ENCODE data around the gene OR10R2. TPM values are rescaled to one million over a fixed set of nuclear protein-coding genes. Genes with fewer than 3 reads are reported as not detected.

OR10R2 gene
- total RNA-seq, 1 donor from 2014 or later: not detected

DNA sequence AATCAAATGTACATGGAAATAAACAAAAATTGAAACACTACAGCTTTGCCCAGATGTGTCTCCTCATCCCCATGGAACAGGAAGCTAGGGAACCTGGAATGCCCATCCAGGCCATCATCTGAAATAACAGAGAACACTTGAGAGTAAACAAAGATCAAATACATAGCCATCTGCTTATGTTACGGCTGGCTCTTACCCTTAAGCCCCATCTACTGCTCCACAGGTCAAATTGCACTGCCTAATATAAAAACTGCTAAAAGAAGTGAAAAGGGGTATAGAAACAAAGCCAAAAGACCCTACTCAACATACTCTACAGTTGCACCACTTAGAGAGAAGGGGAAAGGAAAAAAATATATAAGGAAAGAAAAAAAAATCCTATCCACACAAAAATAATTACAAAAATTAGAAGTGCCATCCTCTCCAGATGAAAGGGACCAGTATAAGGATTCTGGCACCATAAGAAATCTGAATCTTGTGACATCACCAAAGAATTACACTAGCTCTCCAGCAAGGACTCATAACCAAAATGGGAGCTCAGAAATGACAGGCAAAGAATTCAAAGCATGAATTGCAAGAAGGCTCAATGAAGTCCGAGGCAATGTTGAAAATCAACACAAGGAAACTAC lies 55.3 kb downstream of the OR10R2 start:
- intact Hi-C loops (cut with micrococcal nuclease): no loop called here
- Histone ChIP-seq H3K9me3 (replicated peaks) (peaks cover 5% of the 10 kb centered on the region), H3K27me3 (ENCODE audit: low read depth) (peaks cover 5% of the 10 kb centered on the region), H3K4me1 (no peaks in the 10 kb centered on the region), H3K4me3 (no peak overlapping the region), H3K36me3 (no peaks in the 10 kb centered on the region), H3K27ac (replicated peaks) (no peak overlapping the region)
- DNase-seq: no peak
- peak; percentile 69 for TF ChIP-seq CTCF (IDR thresholded peaks at IDR 0.05; ENCODE audit: borderline replicate concordance)

Other genes starting within 250 kb of the OR10R2 start
- gene CD1A, start 217.8 kb upstream of the OR10R2 start, total RNA-seq: not detected
- 0.41 TPM for gene CD1C, start 182.3 kb upstream of the OR10R2 start, total RNA-seq
- not detected for gene CD1B, start 140.7 kb upstream of the OR10R2 start, total RNA-seq
- not detected for gene CD1E, start 118.3 kb upstream of the OR10R2 start, total RNA-seq
- not detected for gene OR10T2, start 72.8 kb upstream of the OR10R2 start, total RNA-seq
- not detected for gene OR10K2, start 46.0 kb upstream of the OR10R2 start, total RNA-seq
- not detected for gene OR10K1, start 10.4 kb upstream of the OR10R2 start, total RNA-seq
- not detected for gene OR6Y1, start 82.2 kb downstream of the OR10R2 start, total RNA-seq
- not detected for gene OR6P1, start 98.4 kb downstream of the OR10R2 start, total RNA-seq
- not detected for gene OR10X1, start 107.7 kb downstream of the OR10R2 start, total RNA-seq
- gene OR10Z1, start 133.0 kb downstream of the OR10R2 start, total RNA-seq: not detected
- gene SPTA1, start 214.5 kb downstream of the OR10R2 start, total RNA-seq: not detected
- gene OR6K2, start 228.4 kb downstream of the OR10R2 start, total RNA-seq: not detected
- gene OR6K3, start 248.5 kb downstream of the OR10R2 start, total RNA-seq: not detected